Retinal pigment epithelial cell (primary cell): ENCODE results near the gene SDF2.
A peak's percentile ranks its signal among the peaks of the same experiment; 100 is the strongest.

Source experiments
- DNase-seq: peaks from one replicate; pipeline ENCODE4 v3.0.0-alpha.2; 2010; ENCODE audit warnings: low read depth
- H3K4me3 ChIP-seq: 2 replicates; pipeline ENCODE4 v1.5.1; 2011; ENCODE audit warnings: mild to moderate bottlenecking, low read length, control low read depth, moderate library complexity
- TF ChIP-seq, protein P1 (sequence below): conservative IDR thresholded peaks from 2 replicates; pipeline ENCODE4 v1.5.1; 2011; ENCODE audit warnings: low read depth, low read length, control low read depth, inconsistent platforms

The SDF2 gene

DNA sequence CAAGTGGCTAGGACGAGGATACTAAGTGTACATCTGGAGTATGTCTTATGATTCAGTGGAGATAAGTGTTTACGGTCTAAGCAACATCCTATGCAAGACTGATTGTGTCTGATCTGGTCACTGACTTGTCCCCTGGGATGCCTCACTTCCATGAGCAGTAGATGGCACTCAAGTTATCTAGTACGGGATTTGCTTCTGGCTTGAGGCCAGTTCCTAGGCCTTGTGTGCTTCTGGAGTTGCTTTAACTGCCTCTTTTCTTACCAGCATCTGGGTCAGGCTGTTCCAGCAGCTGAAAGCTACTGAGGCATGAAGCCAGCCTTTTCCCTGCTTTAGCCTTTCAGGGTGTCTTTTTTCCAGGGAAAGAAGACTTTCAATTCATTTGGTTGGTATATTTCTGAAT is 23.3 kb upstream of the SDF2 start:
- TF ChIP-seq, protein P1, sequence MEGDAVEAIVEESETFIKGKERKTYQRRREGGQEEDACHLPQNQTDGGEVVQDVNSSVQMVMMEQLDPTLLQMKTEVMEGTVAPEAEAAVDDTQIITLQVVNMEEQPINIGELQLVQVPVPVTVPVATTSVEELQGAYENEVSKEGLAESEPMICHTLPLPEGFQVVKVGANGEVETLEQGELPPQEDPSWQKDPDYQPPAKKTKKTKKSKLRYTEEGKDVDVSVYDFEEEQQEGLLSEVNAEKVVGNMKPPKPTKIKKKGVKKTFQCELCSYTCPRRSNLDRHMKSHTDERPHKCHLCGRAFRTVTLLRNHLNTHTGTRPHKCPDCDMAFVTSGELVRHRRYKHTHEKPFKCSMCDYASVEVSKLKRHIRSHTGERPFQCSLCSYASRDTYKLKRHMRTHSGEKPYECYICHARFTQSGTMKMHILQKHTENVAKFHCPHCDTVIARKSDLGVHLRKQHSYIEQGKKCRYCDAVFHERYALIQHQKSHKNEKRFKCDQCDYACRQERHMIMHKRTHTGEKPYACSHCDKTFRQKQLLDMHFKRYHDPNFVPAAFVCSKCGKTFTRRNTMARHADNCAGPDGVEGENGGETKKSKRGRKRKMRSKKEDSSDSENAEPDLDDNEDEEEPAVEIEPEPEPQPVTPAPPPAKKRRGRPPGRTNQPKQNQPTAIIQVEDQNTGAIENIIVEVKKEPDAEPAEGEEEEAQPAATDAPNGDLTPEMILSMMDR: no peak
- H3K4me3 ChIP-seq: no peak overlapping the region
- DNase-seq: no peak

DNA sequence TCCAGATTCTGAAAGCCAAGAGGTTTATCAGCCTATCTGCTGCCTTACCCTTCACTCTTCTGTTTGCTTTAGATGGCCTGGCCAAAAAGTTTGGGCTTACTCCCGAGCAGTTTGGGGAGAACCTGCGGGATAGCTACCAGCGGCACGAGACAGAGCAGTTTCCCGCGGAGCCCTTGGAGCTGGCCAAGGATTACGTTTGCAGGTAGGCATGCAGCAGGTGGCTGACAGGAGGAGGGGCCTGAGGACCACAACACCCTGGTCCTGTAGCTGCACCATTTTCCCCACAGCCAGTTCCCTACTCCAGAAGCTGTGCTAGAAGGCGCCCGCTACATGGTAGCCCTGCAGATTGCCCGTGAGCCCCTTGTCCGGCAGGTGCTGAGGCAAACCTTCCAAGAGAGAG is 20.9 kb upstream of the SDF2 start:
- no peak overlapping the region for H3K4me3 ChIP-seq
- DNase-seq: no peak
- TF ChIP-seq, protein P1: no peak

DNA sequence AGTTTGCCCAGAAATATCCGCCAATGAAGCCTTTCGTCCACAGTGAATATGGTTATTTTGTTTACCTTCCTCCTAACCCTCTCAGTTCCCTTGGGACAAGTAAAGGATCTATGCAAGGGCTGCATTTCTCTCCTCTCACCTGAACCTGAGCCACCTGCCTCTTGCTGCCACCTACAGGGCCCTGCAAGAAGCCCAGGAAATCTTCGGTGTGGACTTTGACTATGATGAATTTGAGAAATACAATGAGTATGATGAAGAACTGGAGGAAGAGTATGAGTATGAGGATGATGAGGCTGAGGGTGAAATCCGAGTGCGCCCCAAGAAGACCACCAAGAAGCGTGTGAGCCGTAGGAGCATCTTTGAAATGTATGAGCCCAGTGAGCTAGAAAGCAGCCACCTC is 14.3 kb upstream of the SDF2 start:
- H3K4me3 ChIP-seq: no peak overlapping the region
- TF ChIP-seq, protein P1: peak; percentile 48
- no peak for DNase-seq

DNA sequence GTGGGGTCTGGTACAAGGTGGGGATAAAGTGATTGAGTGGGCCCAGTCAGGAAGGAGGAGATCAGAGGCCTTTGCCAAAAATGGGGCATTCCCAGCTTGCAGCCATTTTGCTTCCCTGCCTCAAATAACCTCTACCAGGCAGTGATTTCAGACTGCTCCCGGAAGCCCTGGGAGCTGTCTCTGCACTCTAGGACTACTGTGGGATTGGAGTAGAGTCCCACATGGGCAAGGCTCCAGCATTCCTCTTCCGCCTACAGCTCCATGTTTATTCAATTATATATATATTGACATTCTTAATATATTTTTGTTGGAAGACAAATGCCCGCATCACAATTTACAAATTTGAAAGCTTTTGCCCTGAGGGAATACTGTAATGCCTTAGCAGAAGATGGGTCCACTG is 13.8 kb upstream of the SDF2 start:
- DNase-seq: no peak
- H3K4me3 ChIP-seq: no peak overlapping the region
- TF ChIP-seq, protein P1: no peak

DNA sequence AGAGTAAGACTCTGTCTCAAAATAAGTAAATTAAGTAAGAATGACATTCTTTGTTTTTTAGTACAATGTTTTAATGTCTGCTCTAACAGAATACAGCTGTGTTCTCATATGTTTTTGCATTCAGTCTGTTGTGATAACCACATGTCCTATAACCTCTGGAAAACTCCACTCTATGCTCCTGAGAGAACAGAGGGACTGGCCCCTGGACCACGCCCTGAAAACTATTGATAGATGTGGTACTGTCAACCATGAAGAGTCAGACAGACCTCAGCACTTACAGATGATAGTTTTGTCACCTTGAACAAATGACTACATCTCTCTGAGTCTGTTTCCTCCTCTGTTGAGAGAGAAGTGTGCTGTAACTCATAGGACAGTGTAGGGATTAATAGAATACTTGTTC is 8.2 kb upstream of the SDF2 start:
- DNase-seq: no peak
- TF ChIP-seq, protein P1: no peak
- no peak overlapping the region for H3K4me3 ChIP-seq

DNA sequence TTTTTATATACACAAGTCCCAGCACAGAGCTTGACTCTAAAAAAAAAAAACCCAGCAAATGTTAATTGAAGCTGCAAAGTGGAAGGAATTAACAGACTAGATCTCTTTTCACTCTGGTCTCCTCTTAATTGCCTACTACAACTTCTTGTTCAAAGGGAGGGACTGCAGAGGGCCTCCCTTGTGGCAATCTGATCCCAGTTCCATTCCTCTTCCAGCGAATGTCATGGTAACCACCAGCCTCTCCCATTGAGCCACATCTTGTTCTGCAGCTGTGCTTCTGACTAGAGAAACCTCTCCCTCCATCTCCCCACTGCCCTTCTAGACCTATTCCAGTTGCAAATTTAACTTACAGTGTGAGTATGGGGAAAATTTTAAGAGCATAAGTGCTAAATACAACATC is 6.2 kb upstream of the SDF2 start:
- no peak overlapping the region for H3K4me3 ChIP-seq
- TF ChIP-seq, protein P1: no peak
- DNase-seq: no peak

DNA sequence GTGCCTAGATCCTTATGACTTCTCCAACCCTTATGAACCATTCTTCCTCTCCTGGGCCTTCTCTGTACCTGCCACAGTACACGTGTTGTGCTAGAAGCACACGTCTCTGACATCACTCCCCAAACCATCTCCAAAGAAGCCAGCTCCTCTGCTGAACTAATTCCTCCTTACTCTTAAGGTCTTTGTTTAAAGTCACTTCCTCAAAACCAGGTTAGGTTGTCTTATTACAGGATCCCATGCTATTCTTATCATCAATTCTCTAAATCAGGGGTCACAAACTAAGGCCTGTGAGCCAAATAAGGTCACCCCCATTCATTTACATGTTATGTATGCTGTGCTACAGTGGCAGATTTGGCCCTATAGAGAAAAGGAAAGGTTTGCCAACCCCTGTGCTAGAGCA is 4.3 kb upstream of the SDF2 start:
- DNase-seq: no peak
- TF ChIP-seq, protein P1: no peak

More for the DNA sequence above, 4.3 kb upstream of the SDF2 start:
- H3K4me3 ChIP-seq: no peak overlapping the region
